Lung (tissue), 12 donors: ENCODE results near the gene MYO7A. TPM values are rescaled to one million over a fixed set of nuclear protein-coding genes. Genes with fewer than 3 reads are reported as not detected.
A peak's percentile ranks its signal among the peaks of the same experiment; 100 is the strongest.

Source experiments
- ATAC-seq: fragments of 200-7000 bp; cut with Tn5 transposase; one replicate; pipeline ENCODE4 v1.9.1; 2020; ENCODE audit warnings: moderate number of reproducible peaks; ENCODE audit not compliant: insufficient read depth, low FRiP score
- DNase-seq, 3 donors: peaks; one replicate each; pipeline ENCODE4 v3.0.0-alpha.2; 2013 to 2017
- H3K27ac ChIP-seq, 2 donors: one replicate each; pipeline ENCODE4 v1.5.1; 2013; ENCODE audit warnings: mild to moderate bottlenecking in 2 of 2, moderate library complexity in 2 of 2, control low read depth in 1 of 2, inconsistent platforms in 1 of 2, low read depth in 1 of 2, low read length in 1 of 2
- H3K27me3 ChIP-seq, 3 donors: one replicate each; pipeline ENCODE4 v1.5.1; 2013; ENCODE audit warnings: low read length in 2 of 3; ENCODE audit not compliant: control insufficient read depth in 3 of 3, insufficient read depth in 3 of 3
- H3K36me3 ChIP-seq, 4 donors: one replicate each; pipeline ENCODE4 v1.5.1; 2013; ENCODE audit warnings: low read length in 4 of 4, mild to moderate bottlenecking in 1 of 4, moderate library complexity in 1 of 4; ENCODE audit not compliant: control insufficient read depth in 4 of 4, insufficient read depth in 4 of 4
- H3K4me1 ChIP-seq, 5 donors: one replicate each; pipeline ENCODE4 v1.5.1; 2013; ENCODE audit warnings: low read length in 5 of 5, mild to moderate bottlenecking in 2 of 5, moderate library complexity in 1 of 5; ENCODE audit not compliant: control insufficient read depth in 5 of 5, insufficient read depth in 5 of 5
- H3K4me3 ChIP-seq: one replicate; pipeline ENCODE4 v1.5.1; 2013; ENCODE audit warnings: mild to moderate bottlenecking, control low read depth, moderate library complexity
- H3K9ac ChIP-seq, 2 donors: one replicate each; pipeline ENCODE4 v1.5.1; 2013; ENCODE audit warnings: low read length in 2 of 2, control low read depth in 1 of 2; ENCODE audit not compliant: insufficient read depth in 1 of 2
- H3K9me3 ChIP-seq, 4 donors: one replicate each; pipeline ENCODE4 v1.5.1; 2013; ENCODE audit warnings: low read length in 3 of 4, mild to moderate bottlenecking in 1 of 4, moderate library complexity in 1 of 4; ENCODE audit not compliant: control insufficient read depth in 4 of 4, insufficient read depth in 3 of 4
- WGBS, 2 donors: extraction: QIAGEN DNeasy Blood & Tissue Kit; methylation state at CpG; one replicate each; pipeline ENCODE4 v1.1.7; 2013; 5-methylcytosine and 5-hydroxymethylcytosine counted together
- polyA plus RNA-seq, 2 donors: library from polyadenylated mRNA; stranded (reverse); fragments of 200-250 nt; gene quantifications; one replicate each; pipeline ENCODE4 v1.2.1, GENCODE V29; 2013
- total RNA-seq, 2 donors: library from RNA; depleted of rRNA in 1 of 2; stranded (reverse); fragments of >200 nt in 1 of 2; gene quantifications; one replicate each; pipeline ENCODE4 v1.2.1, GENCODE V29; 2014 to 2021
- TF ChIP-seq, protein P1 (sequence below): IDR thresholded peaks from 2 replicates; pipeline ENCODE4 v1.5.1; 2012; ENCODE audit warnings: mild to moderate bottlenecking; ENCODE audit errors: control extremely low read depth, extremely low read depth
- donor health status: control.
- donor health status: control.
- donor health status: Bipolar disorder and iron deficiency.
- donor health status: healthy.
- donor health status: DM: yes; HTN: yes; CAD: no.

MYO7A gene
- total and polyA plus RNA-seq, 4 donors, result 1.8 to 10.2 (median 6.3) TPM

DNA sequence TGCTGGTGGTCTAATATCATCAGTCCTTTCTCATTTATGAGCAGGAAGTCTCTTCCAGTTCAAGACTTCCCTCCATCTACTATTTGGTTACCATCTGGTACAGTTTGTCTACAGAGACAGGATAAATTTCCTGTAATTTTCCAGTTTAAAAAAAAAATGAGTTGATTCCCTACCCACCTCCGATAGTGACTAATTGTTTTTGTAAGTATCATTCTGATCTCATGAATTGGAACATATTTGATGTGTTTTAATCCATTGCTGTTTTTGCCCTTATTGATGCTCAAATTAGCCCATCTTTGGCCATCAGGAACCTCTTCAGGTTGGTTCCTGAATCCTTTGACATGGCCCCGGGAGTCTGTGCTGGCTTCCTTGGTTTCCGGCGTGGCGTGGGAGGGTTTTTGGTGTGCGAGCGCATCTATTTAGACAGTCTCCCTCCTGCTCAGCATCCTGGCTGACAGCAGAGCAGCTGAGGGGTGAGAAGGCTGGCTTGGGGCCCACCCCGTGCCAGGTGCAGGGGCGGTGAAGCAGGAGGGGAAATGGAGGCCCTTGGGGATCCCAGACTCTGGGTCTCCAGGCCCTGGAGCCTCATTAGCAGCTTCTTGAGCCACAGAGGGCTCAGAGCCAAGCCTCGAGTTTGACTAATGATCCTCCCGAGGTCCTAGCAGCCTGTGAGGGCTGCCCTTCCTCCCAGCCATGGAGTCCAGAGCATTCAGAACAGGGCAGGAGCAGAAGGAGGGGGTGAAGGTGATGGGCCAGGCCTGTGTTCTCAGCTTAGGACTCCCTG is 18.6 kb upstream of the MYO7A start:
- WGBS, 2 donors, result 79% methylated on average over 11 of the region's 11 CpGs
- Histone ChIP-seq H3K27me3 (no peaks in the 10 kb centered on the region), H3K4me3 (no peak overlapping the region), H3K9me3 (no peaks in the 10 kb centered on the region), H3K27ac (no peak overlapping the region), H3K36me3 (peaks cover 0 to 3% (median 0%) of the 10 kb centered on the region in 4 donors), H3K9ac (no peak overlapping the region), H3K4me1 (peaks cover 0 to 16% (median 6%) of the 10 kb centered on the region in 5 donors)
- DNase-seq (peak in 2 of 3 donors; percentile 31 to 43), ATAC-seq (no peak)
- TF ChIP-seq, protein P1, sequence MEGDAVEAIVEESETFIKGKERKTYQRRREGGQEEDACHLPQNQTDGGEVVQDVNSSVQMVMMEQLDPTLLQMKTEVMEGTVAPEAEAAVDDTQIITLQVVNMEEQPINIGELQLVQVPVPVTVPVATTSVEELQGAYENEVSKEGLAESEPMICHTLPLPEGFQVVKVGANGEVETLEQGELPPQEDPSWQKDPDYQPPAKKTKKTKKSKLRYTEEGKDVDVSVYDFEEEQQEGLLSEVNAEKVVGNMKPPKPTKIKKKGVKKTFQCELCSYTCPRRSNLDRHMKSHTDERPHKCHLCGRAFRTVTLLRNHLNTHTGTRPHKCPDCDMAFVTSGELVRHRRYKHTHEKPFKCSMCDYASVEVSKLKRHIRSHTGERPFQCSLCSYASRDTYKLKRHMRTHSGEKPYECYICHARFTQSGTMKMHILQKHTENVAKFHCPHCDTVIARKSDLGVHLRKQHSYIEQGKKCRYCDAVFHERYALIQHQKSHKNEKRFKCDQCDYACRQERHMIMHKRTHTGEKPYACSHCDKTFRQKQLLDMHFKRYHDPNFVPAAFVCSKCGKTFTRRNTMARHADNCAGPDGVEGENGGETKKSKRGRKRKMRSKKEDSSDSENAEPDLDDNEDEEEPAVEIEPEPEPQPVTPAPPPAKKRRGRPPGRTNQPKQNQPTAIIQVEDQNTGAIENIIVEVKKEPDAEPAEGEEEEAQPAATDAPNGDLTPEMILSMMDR, result no peak

DNA sequence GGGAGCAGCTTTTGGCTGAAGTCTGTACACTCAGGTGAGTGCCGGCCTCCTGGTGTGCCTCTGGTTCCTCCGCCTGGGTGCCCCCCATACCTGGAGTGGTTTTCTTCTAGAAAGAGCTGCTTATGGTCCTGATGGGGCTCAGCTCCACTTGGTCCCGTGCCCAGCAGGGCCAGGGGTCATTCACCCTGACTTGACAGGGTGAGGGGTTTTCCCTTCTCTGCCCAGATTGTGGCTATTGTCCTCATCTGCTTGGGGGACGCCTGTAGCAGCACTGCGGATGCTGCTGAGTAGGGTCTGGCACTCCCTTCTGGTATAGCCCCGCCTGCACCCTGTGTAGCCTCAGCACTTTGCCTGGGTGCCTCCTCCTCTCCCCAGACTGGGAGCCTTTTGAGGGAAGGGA is 17.2 kb upstream of the MYO7A start:
- Histone ChIP-seq H3K27me3 (no peaks in the 10 kb centered on the region), H3K9ac (no peak overlapping the region), H3K27ac (no peak overlapping the region), H3K4me1 (peaks cover 0 to 16% (median 6%) of the 10 kb centered on the region in 5 donors), H3K9me3 (no peaks in the 10 kb centered on the region), H3K4me3 (no peak overlapping the region), H3K36me3 (peaks cover 0 to 5% (median 0%) of the 10 kb centered on the region in 4 donors)
- WGBS, 2 donors, result 88 to 94% methylated on average over 6 of the region's 6 CpGs
- TF ChIP-seq, protein P1, result no peak
- DNase-seq (no peak), ATAC-seq (no peak)

DNA sequence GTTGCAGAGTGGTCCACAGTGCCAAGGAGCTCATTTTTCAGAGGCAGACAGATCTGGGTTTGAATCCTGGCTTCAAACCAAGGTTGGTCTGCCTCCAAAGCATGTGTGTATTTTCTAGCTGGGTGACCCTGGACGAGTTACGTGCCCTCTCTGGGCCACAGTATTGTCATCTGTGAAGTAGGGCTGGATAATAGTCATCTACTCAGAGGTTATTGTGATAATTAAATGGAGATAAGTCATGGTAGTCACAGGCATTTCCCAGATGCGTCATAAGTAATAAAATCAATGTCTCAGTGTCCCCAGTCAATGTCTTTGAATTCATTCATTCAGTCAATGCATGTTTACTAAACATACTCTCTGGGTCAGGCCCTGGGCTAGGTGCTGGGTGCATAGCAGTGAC is 16.8 kb upstream of the MYO7A start:
- H3K9me3 ChIP-seq, result no peaks in the 10 kb centered on the region
- H3K4me3 ChIP-seq, result no peak overlapping the region
- peaks cover 0 to 16% (median 6%) of the 10 kb centered on the region in 5 donors for H3K4me1 ChIP-seq
- 89 to 95% methylated on average over 3 of the region's 3 CpGs for WGBS, 2 donors
- H3K36me3 ChIP-seq, result peaks cover 0 to 5% (median 0%) of the 10 kb centered on the region in 4 donors
- no peak overlapping the region for H3K9ac ChIP-seq
- DNase-seq (no peak), ATAC-seq (no peak)
- TF ChIP-seq, protein P1, result no peak
- no peaks in the 10 kb centered on the region for H3K27me3 ChIP-seq
- H3K27ac ChIP-seq, result no peak overlapping the region
